WTC11 (cell line): ENCODE measurements around the gene PHACTR3. TPM values are rescaled to one million over a fixed set of nuclear protein-coding genes. Genes with fewer than 3 reads are reported as not detected.

Experiments
- ATAC-seq: fragments of 200-7000 bp; cut with Tn5 transposase; 2 replicates; pipeline ENCODE4 v1.10.0; 2021; ENCODE audit warnings: mild to moderate bottlenecking, moderate library complexity
- CTCF ChIA-PET: fragments of 300-600 bp; sonication (Branson Sonifier 250); formaldehyde crosslinking; loops from one replicate; lab custom pipeline; 2021; ENCODE audit warnings: antibody characterized with exemption; lab: Charles Lee
- POLR2A ChIA-PET: fragments of 350-600 bp; sonication (Branson Sonifier 250); formaldehyde crosslinking; loops from one replicate; lab custom pipeline; 2021; ENCODE audit warnings: antibody characterized with exemption; lab: Charles Lee
- DNase-seq: peaks from one replicate; pipeline ENCODE4 v3.0.0; 2021; ENCODE audit warnings: low spot score
- H3K27ac Mint-ChIP-seq: 2 replicates; pipeline ENCODE4 v1.8.0; 2021; ENCODE audit warnings: mixed read lengths
- H3K27me3 Mint-ChIP-seq: 2 replicates; pipeline ENCODE4 v1.8.0; 2021; ENCODE audit warnings: low read depth, mild to moderate bottlenecking, moderate library complexity, mixed read lengths
- H3K36me3 Mint-ChIP-seq: 2 replicates; pipeline ENCODE4 v1.8.0; 2021; ENCODE audit warnings: mixed read lengths
- H3K4me1 Mint-ChIP-seq: 2 replicates; pipeline ENCODE4 v1.8.0; 2022; ENCODE audit warnings: mixed read lengths
- H3K4me3 Mint-ChIP-seq: 2 replicates; pipeline ENCODE4 v1.8.0; 2021; ENCODE audit warnings: mild to moderate bottlenecking, moderate library complexity, mixed read lengths
- H3K9me3 Mint-ChIP-seq: 2 replicates; pipeline ENCODE4 v1.8.0; 2021; ENCODE audit warnings: mixed read lengths
- ATF2 ChIP-seq: sonication (generic); formaldehyde crosslinking; IDR thresholded peaks from 2 replicates; pipeline ENCODE4 v1.8.1; 2022; ENCODE audit warnings: low read depth, missing genetic modification reagents, borderline replicate concordance
- E2F5 ChIP-seq: sonication (generic); formaldehyde crosslinking; IDR thresholded peaks from 2 replicates; pipeline ENCODE4 v1.8.1; 2022; ENCODE audit warnings: mild to moderate bottlenecking, moderate library complexity, missing genetic modification reagents
- EMX1 ChIP-seq: fragments of 250-450 bp; sonication (Bioruptor Pico); IDR thresholded peaks from 2 replicates; pipeline ENCODE4 v1.8.0; 2021; ENCODE audit warnings: mild to moderate bottlenecking
- ETV6 ChIP-seq: sonication (generic); formaldehyde crosslinking; IDR thresholded peaks from 2 replicates; pipeline ENCODE4 v1.8.1; 2022; ENCODE audit warnings: mild to moderate bottlenecking, missing genetic modification reagents
- KAT7 ChIP-seq: sonication (generic); formaldehyde crosslinking; IDR thresholded peaks from 2 replicates; pipeline ENCODE4 v1.8.1; 2023; ENCODE audit warnings: missing genetic modification reagents, mild to moderate bottlenecking, borderline replicate concordance
- MYBL2 ChIP-seq: sonication (generic); formaldehyde crosslinking; IDR thresholded peaks from 2 replicates; pipeline ENCODE4 v1.8.1; 2023; ENCODE audit warnings: mild to moderate bottlenecking, moderate library complexity, missing genetic modification reagents
- OVOL2 ChIP-seq: fragments of 250-450 bp; sonication (Bioruptor Pico); IDR thresholded peaks from 2 replicates; pipeline ENCODE4 v1.9.0; 2021; ENCODE audit warnings: mild to moderate bottlenecking, borderline replicate concordance
- SMAD4 ChIP-seq: sonication (generic); formaldehyde crosslinking; IDR thresholded peaks from 2 replicates; pipeline ENCODE4 v1.8.0; 2022; ENCODE audit warnings: mild to moderate bottlenecking, missing genetic modification reagents
- SOX15 ChIP-seq: fragments of 250-450 bp; sonication (Bioruptor Pico); IDR thresholded peaks from 2 replicates; pipeline ENCODE4 v1.9.0; 2021; ENCODE audit warnings: mild to moderate bottlenecking
- SP1 ChIP-seq: sonication (generic); formaldehyde crosslinking; conservative IDR thresholded peaks from 2 replicates; pipeline ENCODE4 v1.8.1; 2022; ENCODE audit warnings: missing genetic modification reagents
- ZBTB43 ChIP-seq: sonication (generic); formaldehyde crosslinking; IDR thresholded peaks from 2 replicates; pipeline ENCODE4 v1.8.1; 2023; ENCODE audit warnings: mild to moderate bottlenecking, missing genetic modification reagents
- total RNA-seq: library from RNA; stranded (reverse); gene quantifications from 3 replicates; pipeline ENCODE4 v1.2.3, GENCODE V29; 2021
- TF ChIP-seq, protein P1 (sequence below): fragments of 250-450 bp; sonication (Bioruptor Pico); IDR thresholded peaks from 2 replicates; pipeline ENCODE4 v1.9.0; 2021; ENCODE audit warnings: mild to moderate bottlenecking
- TF ChIP-seq, protein P2 (sequence below): sonication (generic); formaldehyde crosslinking; IDR thresholded peaks from 2 replicates; pipeline ENCODE4 v1.8.0; 2022; ENCODE audit warnings: mild to moderate bottlenecking, missing genetic modification reagents
- TF ChIP-seq, protein P3 (sequence below): fragments of 250-450 bp; sonication (Bioruptor Pico); IDR thresholded peaks from 2 replicates; pipeline ENCODE4 v1.9.0; 2021; ENCODE audit warnings: moderate library complexity, mild to moderate bottlenecking, inconsistent platforms, borderline replicate concordance
- TF ChIP-seq, protein P4 (sequence below): sonication (generic); formaldehyde crosslinking; IDR thresholded peaks from 2 replicates; pipeline ENCODE4 v1.8.0; 2022; ENCODE audit warnings: missing genetic modification reagents

Gene PHACTR3
- total RNA-seq, 1 experiment from 2014 or later = 0.28 TPM

DNA sequence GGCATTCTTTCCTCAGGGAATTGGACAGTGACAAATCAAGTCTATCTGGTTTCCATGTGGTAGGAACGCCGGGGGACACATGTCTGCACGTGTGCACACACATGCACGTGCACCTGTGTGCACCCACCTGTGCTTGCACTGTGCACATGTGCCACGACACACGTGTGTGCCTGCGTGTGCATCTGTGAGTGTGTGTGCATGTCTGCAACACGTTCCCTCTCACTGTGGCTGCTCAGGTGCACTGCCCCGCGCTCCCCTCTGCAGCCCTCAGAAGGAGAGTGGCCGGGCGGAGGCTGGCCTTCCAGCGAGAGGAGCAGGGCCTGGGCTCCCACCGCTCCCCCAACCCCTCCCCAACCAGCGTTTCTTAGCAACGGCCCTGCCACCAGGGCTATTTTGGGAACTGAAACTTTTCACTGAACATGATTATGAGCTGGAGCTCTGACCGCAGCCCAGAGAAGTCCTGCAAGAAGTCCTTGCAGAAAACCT lies 147.8 kb downstream of the PHACTR3 start (continued):
- no peak for TF ChIP-seq SP1 (CRISPR knock-in tag)
- TF ChIP-seq KAT7 (CRISPR knock-in tag) = no peak

- H3K9me3 Mint-ChIP-seq = no peaks in the 10 kb centered on the region
- ChIA-PET POLR2A (interaction anchor here (0.6 kb wide), 1 partner anchor 54 kb away, joined by 3 read pairs; no protein-coding TSS in a partner anchor), CTCF (interaction anchor here (1.0 to 1.2 kb wide), 3 partner anchors 97 to 182 kb away, joined by 3 to 4 read pairs (median 3); no protein-coding TSS in a partner anchor)
- no peaks in the 10 kb centered on the region for H3K36me3 Mint-ChIP-seq
- H3K4me1 Mint-ChIP-seq = peaks cover 3% of the 10 kb centered on the region; the same call in 1 of the 2 replicates
- TF ChIP-seq E2F5 (CRISPR knock-in tag) = no peak
- TF ChIP-seq, protein P1, sequence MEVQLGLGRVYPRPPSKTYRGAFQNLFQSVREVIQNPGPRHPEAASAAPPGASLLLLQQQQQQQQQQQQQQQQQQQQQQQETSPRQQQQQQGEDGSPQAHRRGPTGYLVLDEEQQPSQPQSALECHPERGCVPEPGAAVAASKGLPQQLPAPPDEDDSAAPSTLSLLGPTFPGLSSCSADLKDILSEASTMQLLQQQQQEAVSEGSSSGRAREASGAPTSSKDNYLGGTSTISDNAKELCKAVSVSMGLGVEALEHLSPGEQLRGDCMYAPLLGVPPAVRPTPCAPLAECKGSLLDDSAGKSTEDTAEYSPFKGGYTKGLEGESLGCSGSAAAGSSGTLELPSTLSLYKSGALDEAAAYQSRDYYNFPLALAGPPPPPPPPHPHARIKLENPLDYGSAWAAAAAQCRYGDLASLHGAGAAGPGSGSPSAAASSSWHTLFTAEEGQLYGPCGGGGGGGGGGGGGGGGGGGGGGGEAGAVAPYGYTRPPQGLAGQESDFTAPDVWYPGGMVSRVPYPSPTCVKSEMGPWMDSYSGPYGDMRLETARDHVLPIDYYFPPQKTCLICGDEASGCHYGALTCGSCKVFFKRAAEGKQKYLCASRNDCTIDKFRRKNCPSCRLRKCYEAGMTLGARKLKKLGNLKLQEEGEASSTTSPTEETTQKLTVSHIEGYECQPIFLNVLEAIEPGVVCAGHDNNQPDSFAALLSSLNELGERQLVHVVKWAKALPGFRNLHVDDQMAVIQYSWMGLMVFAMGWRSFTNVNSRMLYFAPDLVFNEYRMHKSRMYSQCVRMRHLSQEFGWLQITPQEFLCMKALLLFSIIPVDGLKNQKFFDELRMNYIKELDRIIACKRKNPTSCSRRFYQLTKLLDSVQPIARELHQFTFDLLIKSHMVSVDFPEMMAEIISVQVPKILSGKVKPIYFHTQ = no peak
- TF ChIP-seq MYBL2 (CRISPR knock-in tag) = no peak
- no peak for TF ChIP-seq EMX1 (CRISPR knock-in tag)
- no peak overlapping the region for H3K4me3 Mint-ChIP-seq
- ATAC-seq (no peak), DNase-seq (no peak)
- H3K27me3 Mint-ChIP-seq = peaks cover 47% of the 10 kb centered on the region
- no peak overlapping the region for H3K27ac Mint-ChIP-seq
These were observed 148.5 kb downstream of the PHACTR3 start for GRCh38 chr20:59752704-59753460.

- POLR2A ChIA-PET = no interaction called here
- Mint-ChIP-seq H3K36me3 (no peaks in the 10 kb centered on the region), H3K27ac (no peak overlapping the region), H3K9me3 (no peaks in the 10 kb centered on the region), H3K4me1 (peaks cover 3% of the 10 kb centered on the region; the same call in 1 of the 2 replicates), H3K4me3 (no peak overlapping the region), H3K27me3 (peaks cover 46% of the 10 kb centered on the region)
- CTCF ChIA-PET = interaction anchor here (2.1 kb wide), 1 partner anchor 155 kb away, joined by 7 read pairs; no protein-coding TSS in a partner anchor
- TF ChIP-seq, protein P2, sequence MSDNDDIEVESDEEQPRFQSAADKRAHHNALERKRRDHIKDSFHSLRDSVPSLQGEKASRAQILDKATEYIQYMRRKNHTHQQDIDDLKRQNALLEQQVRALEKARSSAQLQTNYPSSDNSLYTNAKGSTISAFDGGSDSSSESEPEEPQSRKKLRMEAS (CRISPR knock-in tag) = no peak
- TF ChIP-seq OVOL2 = no peak
- no peak for TF ChIP-seq ETV6 (CRISPR knock-in tag)
- no peak for TF ChIP-seq ATF2 (CRISPR knock-in tag)
- no peak for TF ChIP-seq EMX1 (CRISPR knock-in tag)
- TF ChIP-seq SOX15 = no peak
- DNase-seq (no peak), ATAC-seq (no peak)
These were observed 149.5 kb downstream of the PHACTR3 start for GRCh38 chr20:59753836-59754235.

GRCh38 chr20:59754551-59754950 lies 150.2 kb downstream of the PHACTR3 start:
- CTCF ChIA-PET = interaction anchor here (2.1 kb wide), 1 partner anchor 156 kb away, joined by 7 read pairs; no protein-coding TSS in a partner anchor
- ATAC-seq (no peak), DNase-seq (no peak)
- POLR2A ChIA-PET = no interaction called here
- Mint-ChIP-seq H3K9me3 (no peaks in the 10 kb centered on the region), H3K27ac (no peak overlapping the region), H3K4me3 (no peak overlapping the region), H3K4me1 (peaks cover 3% of the 10 kb centered on the region; the same call in 1 of the 2 replicates), H3K36me3 (no peaks in the 10 kb centered on the region), H3K27me3 (peaks cover 46% of the 10 kb centered on the region)
- TF ChIP-seq SMAD4 (CRISPR knock-in tag) (no peak), ZBTB43 (CRISPR knock-in tag) (no peak), OVOL2 (no peak)
- TF ChIP-seq, protein P3, sequence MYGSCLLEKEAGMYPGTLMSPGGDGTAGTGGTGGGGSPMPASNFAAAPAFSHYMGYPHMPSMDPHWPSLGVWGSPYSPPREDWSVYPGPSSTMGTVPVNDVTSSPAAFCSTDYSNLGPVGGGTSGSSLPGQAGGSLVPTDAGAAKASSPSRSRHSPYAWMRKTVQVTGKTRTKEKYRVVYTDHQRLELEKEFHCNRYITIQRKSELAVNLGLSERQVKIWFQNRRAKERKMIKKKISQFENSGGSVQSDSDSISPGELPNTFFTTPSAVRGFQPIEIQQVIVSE (CRISPR knock-in tag) = no peak
- TF ChIP-seq, protein P4, sequence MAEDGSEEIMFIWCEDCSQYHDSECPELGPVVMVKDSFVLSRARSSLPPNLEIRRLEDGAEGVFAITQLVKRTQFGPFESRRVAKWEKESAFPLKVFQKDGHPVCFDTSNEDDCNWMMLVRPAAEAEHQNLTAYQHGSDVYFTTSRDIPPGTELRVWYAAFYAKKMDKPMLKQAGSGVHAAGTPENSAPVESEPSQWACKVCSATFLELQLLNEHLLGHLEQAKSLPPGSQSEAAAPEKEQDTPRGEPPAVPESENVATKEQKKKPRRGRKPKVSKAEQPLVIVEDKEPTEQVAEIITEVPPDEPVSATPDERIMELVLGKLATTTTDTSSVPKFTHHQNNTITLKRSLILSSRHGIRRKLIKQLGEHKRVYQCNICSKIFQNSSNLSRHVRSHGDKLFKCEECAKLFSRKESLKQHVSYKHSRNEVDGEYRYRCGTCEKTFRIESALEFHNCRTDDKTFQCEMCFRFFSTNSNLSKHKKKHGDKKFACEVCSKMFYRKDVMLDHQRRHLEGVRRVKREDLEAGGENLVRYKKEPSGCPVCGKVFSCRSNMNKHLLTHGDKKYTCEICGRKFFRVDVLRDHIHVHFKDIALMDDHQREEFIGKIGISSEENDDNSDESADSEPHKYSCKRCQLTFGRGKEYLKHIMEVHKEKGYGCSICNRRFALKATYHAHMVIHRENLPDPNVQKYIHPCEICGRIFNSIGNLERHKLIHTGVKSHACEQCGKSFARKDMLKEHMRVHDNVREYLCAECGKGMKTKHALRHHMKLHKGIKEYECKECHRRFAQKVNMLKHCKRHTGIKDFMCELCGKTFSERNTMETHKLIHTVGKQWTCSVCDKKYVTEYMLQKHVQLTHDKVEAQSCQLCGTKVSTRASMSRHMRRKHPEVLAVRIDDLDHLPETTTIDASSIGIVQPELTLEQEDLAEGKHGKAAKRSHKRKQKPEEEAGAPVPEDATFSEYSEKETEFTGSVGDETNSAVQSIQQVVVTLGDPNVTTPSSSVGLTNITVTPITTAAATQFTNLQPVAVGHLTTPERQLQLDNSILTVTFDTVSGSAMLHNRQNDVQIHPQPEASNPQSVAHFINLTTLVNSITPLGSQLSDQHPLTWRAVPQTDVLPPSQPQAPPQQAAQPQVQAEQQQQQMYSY (CRISPR knock-in tag) = no peak
